ENCODE measurements around the gene XYLT1. TPM values are rescaled to one million over a fixed set of nuclear protein-coding genes. Genes with fewer than 3 reads are reported as not detected.
A peak's percentile ranks its signal among the peaks of the same experiment; 100 is the strongest.

XYLT1 gene
- total and polyA plus RNA-seq, 2 of the 13 experiments (the other 11 are each of a cell fraction or from before 2014, with no cell fraction given): not detected

DNA sequence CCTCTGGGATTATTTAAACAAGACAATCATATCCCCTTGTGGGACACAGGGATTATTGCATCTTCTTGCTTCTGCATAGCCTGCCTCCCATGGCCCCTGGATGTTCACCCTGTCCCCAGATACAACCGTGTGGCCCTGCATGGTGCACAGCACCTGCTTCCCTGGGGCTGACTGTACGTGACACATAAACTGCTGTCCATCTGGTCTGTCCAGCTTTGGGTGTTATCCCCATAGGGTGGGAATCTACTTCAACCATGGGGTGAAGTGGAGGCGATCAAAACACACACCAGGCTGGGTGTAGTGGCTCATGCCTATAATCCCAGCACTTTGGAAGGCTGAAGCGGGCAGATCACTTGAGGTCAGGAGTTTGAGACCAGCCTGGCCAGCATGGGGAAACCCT lies 138.8 kb downstream of the XYLT1 start (continued):
- TF ChIP-seq HNRNPH1 (optimal IDR thresholded peaks at IDR 0.05; ENCODE audit: low read depth, low read length): no peak

DNA sequence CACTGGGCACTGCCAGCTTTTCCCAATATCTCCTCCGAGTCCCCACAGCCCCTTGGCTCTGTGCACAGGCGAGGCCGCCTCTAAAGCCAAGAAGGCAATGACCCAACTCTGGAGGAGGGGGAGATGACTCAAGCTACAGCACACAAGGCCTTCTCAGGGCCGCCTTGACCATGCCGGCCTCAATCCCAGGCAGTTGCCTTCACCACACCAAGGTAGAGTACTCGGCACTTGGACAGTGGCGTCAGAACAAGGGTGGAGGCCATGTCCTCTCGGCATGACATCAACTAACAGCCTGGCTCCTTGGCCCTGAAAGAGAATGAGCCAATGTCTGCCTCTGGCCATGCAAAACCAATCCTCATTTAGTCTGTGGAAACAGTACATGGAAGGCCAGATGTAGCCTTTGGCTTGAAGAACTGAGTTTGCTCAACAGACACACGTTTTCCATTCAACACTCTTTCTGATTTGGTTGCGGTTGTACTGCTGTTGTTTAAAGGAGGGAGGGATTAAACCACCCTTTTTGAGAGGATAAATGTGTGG lies 139.6 kb downstream of the XYLT1 start:
- TF ChIP-seq IKZF1 (IDR thresholded peaks at IDR 0.05) (no peak), SCMH1 (CRISPR knock-in tag; IDR thresholded peaks at IDR 0.05; ENCODE audit: borderline replicate concordance) (peak; percentile 44; the same call in 1 of the 2 replicates)
- no peaks in the 10 kb centered on the region for H3K79me2 ChIP-seq (ENCODE audit: insufficient read depth, low read length)
- no peaks in the 10 kb centered on the region for H4K20me1 ChIP-seq (ENCODE audit: insufficient read depth, low read length)
- ATAC-seq (no peak), DNase-seq (ENCODE audit: low spot score) (no peak), FAIRE-seq (no peak)
- H2AFZ ChIP-seq (ENCODE audit: low read length): no peak overlapping the region
- no peaks in the 10 kb centered on the region for H3K4me1 ChIP-seq (ENCODE audit: insufficient read depth, low read length)
- BruUV-seq (replicated peaks): no TSS peak
- POLR2A ChIA-PET: no interaction called here
- H3K36me3 ChIP-seq (replicated peaks in 1 of 2; ENCODE audit: control insufficient read depth in 1 of 2, insufficient read depth in 2 of 2, low read length in 2 of 2): no peaks in the 10 kb centered on the region
- intact Hi-C loops (cut with micrococcal nuclease; ENCODE audit: unreplicated experiment): no loop called here
- H3K9ac ChIP-seq (ENCODE audit: insufficient read depth, low read depth, low read length): no peak overlapping the region
- no peaks in the 10 kb centered on the region for H3K9me3 ChIP-seq (ENCODE audit: low read length)
- H3K27me3 ChIP-seq (ENCODE audit: control insufficient read depth in 1 of 2, insufficient read depth in 2 of 2, low read length in 2 of 2): peaks cover 0 to 2% of the 10 kb centered on the region in 2 experiments; a peak in 2 of 5 replicates
- no peak overlapping the region for H3K4me2 ChIP-seq (ENCODE audit: low read depth, low read length)
- in situ Hi-C loops (cut with HindIII; ENCODE audit: extremely low pct_ligation_motif_present, low pct_unique_long_range_greater_than_20kb): no loop called here
- no peak overlapping the region for H3K4me3 ChIP-seq (replicated peaks in 1 of 3; ENCODE audit: insufficient read depth in 1 of 3, low read depth in 2 of 3, low read length in 3 of 3)
- no peak overlapping the region for H3K27ac ChIP-seq (ENCODE audit: extremely low read length, insufficient read depth, low read length)
- 25% methylated on average over 9 of the region's 10 CpGs for WGBS (ENCODE audit: low lambda C conversion rate)
- CTCF ChIA-PET (ENCODE audit: low intra/inter-chr PET ratio, low total read pairs): no interaction called here

DNA sequence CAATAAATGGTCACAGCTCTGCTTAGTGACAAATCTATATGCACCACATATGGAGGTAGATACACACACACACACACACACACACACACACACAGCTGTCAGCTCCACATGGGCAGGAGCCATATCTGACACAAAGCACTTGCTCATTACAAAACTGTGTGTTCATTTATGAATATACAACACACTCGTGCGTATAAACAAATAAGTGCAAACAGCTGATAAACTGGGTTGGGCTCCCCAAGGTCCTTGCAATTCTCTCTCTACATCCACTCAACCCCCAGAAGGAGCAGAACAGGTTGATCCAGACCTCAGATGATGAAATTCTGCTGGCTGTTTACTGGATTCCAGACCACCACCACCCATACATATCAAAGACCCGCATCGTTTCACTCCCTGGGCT lies 140.7 kb downstream of the XYLT1 start:
- H3K79me2 ChIP-seq (ENCODE audit: insufficient read depth, low read length): no peaks in the 10 kb centered on the region
- no peak overlapping the region for H3K4me2 ChIP-seq (ENCODE audit: low read depth, low read length)
- DNase-seq (ENCODE audit: low spot score) (no peak), ATAC-seq (no peak), FAIRE-seq (no peak)
- TF ChIP-seq GLI4 (CRISPR knock-in tag; IDR thresholded peaks at IDR 0.05; ENCODE audit: borderline replicate concordance) (no peak), ZNF543 (CRISPR knock-in tag; IDR thresholded peaks at IDR 0.05) (no peak), MED8 (CRISPR knock-in tag; IDR thresholded peaks at IDR 0.05; ENCODE audit: insufficient replicate concordance) (no peak), HMG20B (CRISPR knock-in tag; conservative IDR thresholded peaks at IDR 0.05) (no peak), ISX (CRISPR knock-in tag; conservative IDR thresholded peaks at IDR 0.05) (no peak)
- TF ChIP-seq, protein P1, sequence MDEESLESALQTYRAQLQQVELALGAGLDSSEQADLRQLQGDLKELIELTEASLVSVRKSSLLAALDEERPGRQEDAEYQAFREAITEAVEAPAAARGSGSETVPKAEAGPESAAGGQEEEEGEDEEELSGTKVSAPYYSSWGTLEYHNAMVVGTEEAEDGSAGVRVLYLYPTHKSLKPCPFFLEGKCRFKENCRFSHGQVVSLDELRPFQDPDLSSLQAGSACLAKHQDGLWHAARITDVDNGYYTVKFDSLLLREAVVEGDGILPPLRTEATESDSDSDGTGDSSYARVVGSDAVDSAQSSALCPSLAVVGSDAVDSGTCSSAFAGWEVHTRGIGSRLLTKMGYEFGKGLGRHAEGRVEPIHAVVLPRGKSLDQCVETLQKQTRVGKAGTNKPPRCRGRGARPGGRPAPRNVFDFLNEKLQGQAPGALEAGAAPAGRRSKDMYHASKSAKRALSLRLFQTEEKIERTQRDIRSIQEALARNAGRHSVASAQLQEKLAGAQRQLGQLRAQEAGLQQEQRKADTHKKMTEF (CRISPR knock-in tag; IDR thresholded peaks at IDR 0.05): no peak
- in situ Hi-C loops (cut with HindIII; ENCODE audit: extremely low pct_ligation_motif_present, low pct_unique_long_range_greater_than_20kb) (no loop called here), intact Hi-C loops (cut with micrococcal nuclease; ENCODE audit: unreplicated experiment) (no loop called here)
- no peaks in the 10 kb centered on the region for H3K36me3 ChIP-seq (replicated peaks in 1 of 2; ENCODE audit: control insufficient read depth in 1 of 2, insufficient read depth in 2 of 2, low read length in 2 of 2)
- ChIA-PET POLR2A (no interaction called here), CTCF (ENCODE audit: low intra/inter-chr PET ratio, low total read pairs) (no interaction called here)
- H3K27ac ChIP-seq (ENCODE audit: extremely low read length, insufficient read depth, low read length): no peak overlapping the region
- 60% methylated on average over 4 of the region's 4 CpGs for WGBS (ENCODE audit: low lambda C conversion rate)
- H3K27me3 ChIP-seq (ENCODE audit: control insufficient read depth in 1 of 2, insufficient read depth in 2 of 2, low read length in 2 of 2): peaks cover 0 to 2% of the 10 kb centered on the region in 2 experiments; a peak in 2 of 5 replicates
- no peaks in the 10 kb centered on the region for H4K20me1 ChIP-seq (ENCODE audit: insufficient read depth, low read length)
- BruUV-seq (replicated peaks): no TSS peak
- no peaks in the 10 kb centered on the region for H3K9me3 ChIP-seq (ENCODE audit: low read length)
- H3K4me3 ChIP-seq (replicated peaks in 1 of 3; ENCODE audit: insufficient read depth in 1 of 3, low read depth in 2 of 3, low read length in 3 of 3): no peak overlapping the region
- no peak overlapping the region for H3K9ac ChIP-seq (ENCODE audit: insufficient read depth, low read depth, low read length)
- H2AFZ ChIP-seq (ENCODE audit: low read length): no peak overlapping the region
- no peaks in the 10 kb centered on the region for H3K4me1 ChIP-seq (ENCODE audit: insufficient read depth, low read length)

Measured in HepG2 (cell line).